Measurements from ENCODE around the gene MTA3.

GRCh38 chr2:42557306-42557705 lies 11.1 kb upstream of the MTA3 start:
- TF ChIP-seq CTCF (IDR thresholded peaks at IDR 0.05) (no peak), POLR2A (IDR thresholded peaks at IDR 0.05) (no peak)
